OCI-LY3 (cell line): ENCODE data around the gene ZRANB1.

ENCODE experiments used
- EZH2phosphoT487 ChIP-seq: fragments of 200-600 bp; shearing (Covaris generic); IDR thresholded peaks from 2 replicates; pipeline ENCODE4 v1.6.1; 2018; ENCODE audit warnings: antibody characterized with exemption, mixed run types, low read depth
- TF ChIP-seq, protein P1 (sequence below): fragments of 200-600, 300-600 bp; sonication (generic); IDR thresholded peaks from 2 replicates; pipeline ENCODE4 v1.5.1; 2014; ENCODE audit warnings: antibody characterized with exemption, low read length, low read depth

DNA sequence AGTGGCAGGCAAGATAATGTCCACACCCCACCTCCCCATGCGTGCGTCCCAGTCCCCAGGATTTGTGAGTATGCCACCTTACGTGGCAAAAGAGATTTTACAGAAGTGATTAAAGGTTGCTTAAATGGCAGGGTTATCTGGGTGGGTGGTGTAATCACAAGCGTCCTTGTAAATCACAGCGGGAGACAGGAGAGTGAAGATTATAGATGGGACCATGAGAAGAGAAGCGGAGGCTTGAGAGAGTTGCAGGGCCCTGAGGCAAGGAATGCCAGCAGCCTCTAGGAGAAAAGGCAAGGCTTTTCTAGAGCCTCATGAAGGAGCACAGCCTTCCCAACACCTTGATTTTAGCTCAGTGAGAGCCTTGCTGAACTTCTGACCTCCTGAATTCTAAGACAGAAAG lies 10.2 kb downstream of the ZRANB1 start:
- TF ChIP-seq, protein P1, sequence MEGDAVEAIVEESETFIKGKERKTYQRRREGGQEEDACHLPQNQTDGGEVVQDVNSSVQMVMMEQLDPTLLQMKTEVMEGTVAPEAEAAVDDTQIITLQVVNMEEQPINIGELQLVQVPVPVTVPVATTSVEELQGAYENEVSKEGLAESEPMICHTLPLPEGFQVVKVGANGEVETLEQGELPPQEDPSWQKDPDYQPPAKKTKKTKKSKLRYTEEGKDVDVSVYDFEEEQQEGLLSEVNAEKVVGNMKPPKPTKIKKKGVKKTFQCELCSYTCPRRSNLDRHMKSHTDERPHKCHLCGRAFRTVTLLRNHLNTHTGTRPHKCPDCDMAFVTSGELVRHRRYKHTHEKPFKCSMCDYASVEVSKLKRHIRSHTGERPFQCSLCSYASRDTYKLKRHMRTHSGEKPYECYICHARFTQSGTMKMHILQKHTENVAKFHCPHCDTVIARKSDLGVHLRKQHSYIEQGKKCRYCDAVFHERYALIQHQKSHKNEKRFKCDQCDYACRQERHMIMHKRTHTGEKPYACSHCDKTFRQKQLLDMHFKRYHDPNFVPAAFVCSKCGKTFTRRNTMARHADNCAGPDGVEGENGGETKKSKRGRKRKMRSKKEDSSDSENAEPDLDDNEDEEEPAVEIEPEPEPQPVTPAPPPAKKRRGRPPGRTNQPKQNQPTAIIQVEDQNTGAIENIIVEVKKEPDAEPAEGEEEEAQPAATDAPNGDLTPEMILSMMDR, result no peak
- TF ChIP-seq EZH2phosphoT487, result no peak
